ENCODE measurements around the gene OSBPL10. TPM values are rescaled to one million over a fixed set of nuclear protein-coding genes. Genes with fewer than 3 reads are reported as not detected.

OSBPL10 gene
- total and polyA plus RNA-seq, 2 of the 8 experiments (the other 6 are each of a cell fraction or from before 2014, with no cell fraction given), result 26.2 to 86.7 TPM

DNA sequence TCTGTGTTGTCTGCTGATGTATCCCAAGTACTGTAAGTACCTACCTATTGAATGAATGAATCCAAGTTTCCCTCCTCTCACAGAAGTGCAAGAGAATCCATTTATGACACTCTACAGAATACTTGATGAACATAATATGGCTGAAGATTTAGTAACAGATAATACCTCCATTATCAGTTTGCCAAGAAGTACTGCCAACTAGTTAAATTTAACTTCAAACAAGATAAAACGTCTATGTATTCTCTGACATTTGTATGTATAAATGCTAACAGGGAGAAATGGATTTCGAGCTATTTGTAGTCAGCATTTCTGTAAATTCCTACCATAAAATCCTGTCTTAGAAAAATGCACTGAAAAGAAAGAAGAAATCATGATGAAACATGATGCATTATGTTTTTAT, 230.7 kb downstream of the OSBPL10 start:
- Histone ChIP-seq H3K18ac (ENCODE audit: extremely low read depth, low read length) (no peak overlapping the region), H3K4me2 (ENCODE audit: insufficient read depth in 1 of 2, low read depth in 2 of 2, low read length in 2 of 2) (no peak overlapping the region), H2BK120ac (replicated peaks; ENCODE audit: low read depth, low read length) (no peak overlapping the region), H3K9me3 (ENCODE audit: insufficient read depth in 2 of 2, low read depth in 1 of 2, low read length in 1 of 2) (no peaks in the 10 kb centered on the region), H3K56ac (replicated peaks; ENCODE audit: insufficient read length, low read depth, low read length) (no peak overlapping the region), H2AFZ (ENCODE audit: low read length) (no peak overlapping the region), H3K79me2 (ENCODE audit: control insufficient read depth in 1 of 2, insufficient read depth in 2 of 2, low read length in 2 of 2) (peaks cover 0 to 14% of the 10 kb centered on the region in 2 experiments; a peak in 1 of 4 replicates), H3K9ac (replicated peaks in 1 of 4; ENCODE audit: extremely low read depth in 1 of 4, low read depth in 3 of 4, low read length in 3 of 4) (no peak overlapping the region), H3K4ac (replicated peaks; ENCODE audit: insufficient read length, low read depth, low read length) (no peak overlapping the region), H2BK12ac (ENCODE audit: low read depth, low read length) (no peak overlapping the region), H4K8ac (ENCODE audit: extremely low read depth, insufficient read depth, low read length) (no peak overlapping the region), H3K23ac (ENCODE audit: insufficient read length) (no peak overlapping the region), H3K4me3 (ENCODE audit: extremely low read depth in 1 of 4, insufficient read depth in 2 of 4, low read depth in 3 of 4, low read length in 4 of 4) (no peak overlapping the region), H2BK20ac (ENCODE audit: low read length) (no peak overlapping the region), H3K4me1 (replicated peaks in 1 of 4; ENCODE audit: control insufficient read depth in 3 of 4, insufficient read depth in 4 of 4, low read length in 3 of 4) (peaks cover 0 to 6% (median 3%) of the 10 kb centered on the region in 4 experiments; a peak in 2 of 7 replicates), H3K14ac (ENCODE audit: insufficient read length) (no peak overlapping the region), H4K5ac (ENCODE audit: insufficient read length, low read depth, low read length) (no peak overlapping the region), H2BK15ac (ENCODE audit: low read length) (no peak overlapping the region), H4K91ac (replicated peaks; ENCODE audit: insufficient read length, low read length) (no peak overlapping the region), H2AK5ac (ENCODE audit: low read depth, low read length) (no peak overlapping the region), H4K20me1 (replicated peaks in 1 of 2; ENCODE audit: control insufficient read depth in 1 of 2, insufficient read depth in 2 of 2, low read length in 2 of 2) (peaks cover 0 to 2% of the 10 kb centered on the region in 2 experiments), H3K79me1 (ENCODE audit: low read depth, low read length) (no peaks in the 10 kb centered on the region), H3K36me3 (ENCODE audit: control insufficient read depth in 2 of 4, insufficient read depth in 4 of 4, low read length in 3 of 4) (0 out of 8 replicates have a peak, but pooled peaks cover 0 to 3% (median 0%) of the 10 kb centered on the region in 4 experiments), H3K27ac (ENCODE audit: low read depth, low read length) (no peak overlapping the region), H3K27me3 (replicated peaks in 1 of 4; ENCODE audit: control insufficient read depth in 3 of 4, extremely low read depth in 1 of 4, insufficient read depth in 3 of 4, low read length in 3 of 4) (no peaks in the 10 kb centered on the region), H3K23me2 (ENCODE audit: low read depth, low read length) (no peaks in the 10 kb centered on the region), H2BK5ac (ENCODE audit: low read depth, low read length) (no peak overlapping the region)
- 89% methylated on average over 2 of the region's 2 CpGs; no CpG with 5 or more reads in 1 of the 2 experiments for WGBS, 2 experiments (ENCODE audit: extremely low coverage in 1 of 2, insufficient coverage in 1 of 2, insufficient read length in 1 of 2, insufficient replicate concordance in 2 of 2, low coverage in 1 of 2, low lambda C conversion rate in 2 of 2, missing lambda C conversion rate in 1 of 2)
- no peak for FAIRE-seq
- DNase-seq (ENCODE audit: low read depth in 1 of 2, low spot score in 2 of 2), result no peak
- CTCF ChIA-PET (ENCODE audit: partially characterized antibody), result interaction anchor here (1.8 kb wide), 1 partner anchor 14 kb away, joined by 4 read pairs; no protein-coding TSS in a partner anchor
- POLR2A ChIA-PET (ENCODE audit: partially characterized antibody), result no interaction called here
- TF ChIP-seq EP300 (IDR thresholded peaks at IDR 0.05; ENCODE audit: borderline replicate concordance in 1 of 2, low read depth in 2 of 2, low read length in 2 of 2) (no peak), GABPA (IDR thresholded peaks at IDR 0.05; ENCODE audit: borderline replicate concordance, insufficient read depth, low read length) (no peak), TAF1 (IDR thresholded peaks at IDR 0.05; ENCODE audit: low read depth, low read length) (no peak), SP4 (IDR thresholded peaks at IDR 0.05; ENCODE audit: low read length) (no peak), EZH2 (IDR thresholded peaks at IDR 0.05; ENCODE audit: low read depth, low read length, severe bottlenecking) (no peak)
- TF ChIP-seq, protein P1, sequence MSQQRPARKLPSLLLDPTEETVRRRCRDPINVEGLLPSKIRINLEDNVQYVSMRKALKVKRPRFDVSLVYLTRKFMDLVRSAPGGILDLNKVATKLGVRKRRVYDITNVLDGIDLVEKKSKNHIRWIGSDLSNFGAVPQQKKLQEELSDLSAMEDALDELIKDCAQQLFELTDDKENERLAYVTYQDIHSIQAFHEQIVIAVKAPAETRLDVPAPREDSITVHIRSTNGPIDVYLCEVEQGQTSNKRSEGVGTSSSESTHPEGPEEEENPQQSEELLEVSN (IDR thresholded peaks at IDR 0.05), result no peak
- TF ChIP-seq, protein P2, sequence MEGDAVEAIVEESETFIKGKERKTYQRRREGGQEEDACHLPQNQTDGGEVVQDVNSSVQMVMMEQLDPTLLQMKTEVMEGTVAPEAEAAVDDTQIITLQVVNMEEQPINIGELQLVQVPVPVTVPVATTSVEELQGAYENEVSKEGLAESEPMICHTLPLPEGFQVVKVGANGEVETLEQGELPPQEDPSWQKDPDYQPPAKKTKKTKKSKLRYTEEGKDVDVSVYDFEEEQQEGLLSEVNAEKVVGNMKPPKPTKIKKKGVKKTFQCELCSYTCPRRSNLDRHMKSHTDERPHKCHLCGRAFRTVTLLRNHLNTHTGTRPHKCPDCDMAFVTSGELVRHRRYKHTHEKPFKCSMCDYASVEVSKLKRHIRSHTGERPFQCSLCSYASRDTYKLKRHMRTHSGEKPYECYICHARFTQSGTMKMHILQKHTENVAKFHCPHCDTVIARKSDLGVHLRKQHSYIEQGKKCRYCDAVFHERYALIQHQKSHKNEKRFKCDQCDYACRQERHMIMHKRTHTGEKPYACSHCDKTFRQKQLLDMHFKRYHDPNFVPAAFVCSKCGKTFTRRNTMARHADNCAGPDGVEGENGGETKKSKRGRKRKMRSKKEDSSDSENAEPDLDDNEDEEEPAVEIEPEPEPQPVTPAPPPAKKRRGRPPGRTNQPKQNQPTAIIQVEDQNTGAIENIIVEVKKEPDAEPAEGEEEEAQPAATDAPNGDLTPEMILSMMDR (IDR thresholded peaks at IDR 0.05; ENCODE audit: control extremely low read depth in 1 of 3, insufficient read depth in 1 of 3, low read depth in 1 of 3, low read length in 3 of 3), result no peak
